IMR-90 (cell line): ENCODE measurements around the gene LRCOL1. TPM values are rescaled to one million over a fixed set of nuclear protein-coding genes. Genes with fewer than 3 reads are reported as not detected.

Experiments used
- ATAC-seq: fragments of 200-7000 bp; cut with Tn5 transposase; 2 replicates; pipeline ENCODE4 v1.9.1; 2020; ENCODE audit warnings: low read depth, mild to moderate bottlenecking, moderate library complexity
- BruUV-seq: library from RNA; stranded (reverse); fragments of 400-500 nt; replicated peaks from 2 replicates; lab custom pipeline; 2021; lab: Mats Ljungman, UMichigan
- CTCF ChIA-PET: fragments of 300-600 bp; formaldehyde crosslinking; extraction: SDS; loops from one replicate; lab custom pipeline; 2021; ENCODE audit warnings: antibody characterized with exemption; lab: Yijun Ruan, JAX
- POLR2A ChIA-PET: fragments of 300-600 bp; sonication (Branson Sonifier 250); formaldehyde crosslinking; loops from one replicate; lab custom pipeline; 2022; ENCODE audit warnings: antibody characterized with exemption; ENCODE audit not compliant: unreplicated experiment; lab: Charles Lee
- DNase-seq: peaks from one replicate; pipeline ENCODE4 v3.0.0; 2013
- H2AFZ ChIP-seq: replicated peaks from 2 replicates; pipeline ENCODE3; 2013; ENCODE audit warnings: low read length, mild to moderate bottlenecking; ENCODE audit not compliant: poor library complexity
- H2AK5ac ChIP-seq: 2 replicates; pipeline ENCODE4 v1.6.1; 2013; ENCODE audit warnings: low read depth, low read length, inconsistent platforms
- H2AK9ac ChIP-seq: replicated peaks from 2 replicates; pipeline ENCODE3; 2013; ENCODE audit warnings: mild to moderate bottlenecking, low read depth, low read length, moderate library complexity; ENCODE audit not compliant: poor library complexity
- H2BK120ac ChIP-seq: 2 replicates; pipeline ENCODE4 v1.6.1; 2013; ENCODE audit warnings: low read depth, low read length, inconsistent platforms
- H2BK15ac ChIP-seq: 3 replicates; pipeline ENCODE4 v1.6.1; 2013; ENCODE audit warnings: low read depth, low read length, inconsistent platforms
- H2BK20ac ChIP-seq: 2 replicates; pipeline ENCODE4 v1.6.1; 2013; ENCODE audit warnings: low read depth, mild to moderate bottlenecking, inconsistent platforms, low read length, moderate library complexity
- H2BK5ac ChIP-seq: 2 replicates; pipeline ENCODE4 v1.6.1; 2013; ENCODE audit warnings: mild to moderate bottlenecking, low read depth, low read length, inconsistent platforms; ENCODE audit not compliant: poor library complexity, severe bottlenecking
- H3K14ac ChIP-seq: replicated peaks from 2 replicates; pipeline ENCODE4 v1.6.1; 2013; ENCODE audit warnings: low read depth, low read length, inconsistent platforms
- H3K18ac ChIP-seq: 2 replicates; pipeline ENCODE4 v1.6.1; 2013; ENCODE audit warnings: low read depth, low read length, control low read depth
- H3K23ac ChIP-seq: 2 replicates; pipeline ENCODE4 v1.6.1; 2013; ENCODE audit warnings: low read depth, low read length, inconsistent platforms
- H3K27ac ChIP-seq: 2 replicates; pipeline ENCODE4 v1.5.1; 2013; ENCODE audit warnings: mild to moderate bottlenecking, control low read depth, low read length; ENCODE audit not compliant: insufficient read depth
- H3K27me3 ChIP-seq: 2 replicates; pipeline ENCODE4 v1.6.1; 2013; ENCODE audit warnings: low read length; ENCODE audit not compliant: control insufficient read depth, insufficient read depth
- H3K36me3 ChIP-seq: 2 replicates; pipeline ENCODE4 v1.6.1; 2013; ENCODE audit warnings: low read length, mixed read lengths; ENCODE audit not compliant: control insufficient read depth, insufficient read depth
- H3K4ac ChIP-seq: 2 replicates; pipeline ENCODE4 v1.6.1; 2013; ENCODE audit warnings: low read depth, low read length, inconsistent platforms
- H3K4me1 ChIP-seq: 2 replicates; pipeline ENCODE4 v1.6.1; 2013; ENCODE audit warnings: low read length, mixed read lengths; ENCODE audit not compliant: control insufficient read depth, insufficient read depth
- H3K4me2 ChIP-seq: 2 replicates; pipeline ENCODE4 v1.6.1; 2013; ENCODE audit warnings: low read depth, mild to moderate bottlenecking, control low read depth, low read length, moderate library complexity
- H3K4me3 ChIP-seq: 2 replicates; pipeline ENCODE4 v1.5.1; 2013; ENCODE audit warnings: low read depth, mild to moderate bottlenecking, control low read depth, low read length, moderate library complexity; ENCODE audit not compliant: insufficient read depth
- H3K56ac ChIP-seq: 2 replicates; pipeline ENCODE4 v1.6.1; 2013; ENCODE audit warnings: low read length, inconsistent platforms; ENCODE audit not compliant: insufficient read depth; ENCODE audit errors: extremely low read depth
- H3K79me1 ChIP-seq, 2 experiments: 2 replicates each; pipeline ENCODE4 v1.6.1; 2013; ENCODE audit warnings: low read length in 2 of 2, inconsistent platforms in 1 of 2, low read depth in 1 of 2
- H3K9ac ChIP-seq: 2 replicates; pipeline ENCODE4 v1.6.1; 2013; ENCODE audit warnings: low read depth, low read length, control low read depth
- H3K9me1 ChIP-seq: 2 replicates; pipeline ENCODE4 v1.6.1; 2013; ENCODE audit warnings: low read length, inconsistent platforms; ENCODE audit not compliant: insufficient read depth
- H3K9me3 ChIP-seq: 2 replicates; pipeline ENCODE4 v1.6.1; 2013; ENCODE audit warnings: low read length; ENCODE audit not compliant: control insufficient read depth, insufficient read depth
- H4K20me1 ChIP-seq: 2 replicates; pipeline ENCODE4 v1.6.1; 2013; ENCODE audit warnings: low read length, inconsistent platforms; ENCODE audit not compliant: insufficient read depth
- H4K5ac ChIP-seq: 2 replicates; pipeline ENCODE4 v1.6.1; 2013; ENCODE audit warnings: mild to moderate bottlenecking, low read depth, low read length, control low read depth
- H4K8ac ChIP-seq, 2 experiments: 2 replicates each; pipeline ENCODE4 v1.6.1; 2013; ENCODE audit warnings: low read depth in 2 of 2, low read length in 2 of 2, control low read depth in 1 of 2, inconsistent platforms in 1 of 2
- H4K91ac ChIP-seq: 2 replicates; pipeline ENCODE4 v1.6.1; 2013; ENCODE audit warnings: low read depth, low read length, inconsistent platforms; ENCODE audit not compliant: insufficient read depth
- BHLHE40 ChIP-seq: fragments of 150-350 bp; IDR thresholded peaks from 2 replicates; pipeline ENCODE4 v1.6.1; 2016; ENCODE audit warnings: mild to moderate bottlenecking, low read depth, low read length
- CEBPB ChIP-seq: IDR thresholded peaks from 2 replicates; pipeline ENCODE4 v1.6.1; 2012; ENCODE audit warnings: low read depth, low read length, improper control_type of control experiment
- CHD1 ChIP-seq: IDR thresholded peaks from 2 replicates; pipeline ENCODE4 v1.6.1; 2012; ENCODE audit warnings: low read depth, low read length, improper control_type of control experiment
- FOS ChIP-seq: fragments of 150-350 bp; IDR thresholded peaks from 2 replicates; pipeline ENCODE4 v1.6.1; 2016; ENCODE audit warnings: low read depth, low read length
- MAFK ChIP-seq: IDR thresholded peaks from 2 replicates; pipeline ENCODE4 v1.6.1; 2012; ENCODE audit warnings: low read depth, low read length, improper control_type of control experiment
- MAZ ChIP-seq: IDR thresholded peaks from 2 replicates; pipeline ENCODE4 v1.6.1; 2012; ENCODE audit warnings: low read depth, mild to moderate bottlenecking, low read length, improper control_type of control experiment, moderate library complexity, borderline replicate concordance
- MXI1 ChIP-seq: IDR thresholded peaks from 2 replicates; pipeline ENCODE4 v1.6.1; 2012; ENCODE audit warnings: low read depth, mild to moderate bottlenecking, low read length, moderate library complexity, borderline replicate concordance
- NFE2L2 ChIP-seq: fragments of 150-350 bp; IDR thresholded peaks from 2 replicates; pipeline ENCODE4 v1.6.1; 2016; ENCODE audit warnings: low read depth, mild to moderate bottlenecking, low read length
- POLR2A ChIP-seq: IDR thresholded peaks from 2 replicates; pipeline ENCODE4 v1.6.1; 2012; ENCODE audit warnings: mild to moderate bottlenecking, low read depth, low read length
- RAD21 ChIP-seq: IDR thresholded peaks from 2 replicates; pipeline ENCODE4 v1.6.1; 2012; ENCODE audit warnings: low read length, improper control_type of control experiment
- RCOR1 ChIP-seq: IDR thresholded peaks from 2 replicates; pipeline ENCODE4 v1.6.1; 2012; ENCODE audit warnings: mild to moderate bottlenecking, low read length, improper control_type of control experiment; ENCODE audit not compliant: insufficient replicate concordance
- RFX5 ChIP-seq: IDR thresholded peaks from 2 replicates; pipeline ENCODE4 v1.8.0; 2012; ENCODE audit warnings: low read depth, mild to moderate bottlenecking, low read length, moderate library complexity
- SMC3 ChIP-seq: fragments of 150-350 bp; IDR thresholded peaks from 2 replicates; pipeline ENCODE4 v1.6.1; 2016; ENCODE audit warnings: low read depth, mild to moderate bottlenecking, antibody characterized with exemption, low read length, moderate library complexity
- WGBS, 2 experiments: methylation state at CpG; one replicate each; pipeline versions ENCODE4 v1.1.5 to v1.1.7; 2013; ENCODE audit warnings: missing lambda C conversion rate in 2 of 2; ENCODE audit not compliant: insufficient read length in 1 of 2; ENCODE audit errors: extremely low coverage in 2 of 2; 5-methylcytosine and 5-hydroxymethylcytosine counted together
- dilution Hi-C: fragments of 300-500 bp; cut with HindIII; formaldehyde crosslinking; loops from one replicate; pipeline ENCODE4 v1.14.3; 2018; ENCODE audit warnings: low sequenced_read_pairs; ENCODE audit not compliant: unreplicated experiment
- in situ Hi-C: fragments of 300-500 bp; cut with MboI; formaldehyde crosslinking; loops from 3 replicates; pipeline ENCODE4 v1.14.3; 2019; ENCODE audit warnings: low sequenced_read_pairs, inconsistent platforms, mixed read lengths
- intact Hi-C: fragments of 100-400 bp; cut with micrococcal nuclease; formaldehyde crosslinking; loops from 2 replicates; pipeline ENCODE4 v1.10.0; 2022
- polyA plus RNA-seq, 3 experiments: library from polyadenylated mRNA; depleted of rRNA; stranded (reverse); fragments of >200 nt; gene quantifications; 2 replicates each; pipeline ENCODE4 v1.2.3, GENCODE V29; 2012; ENCODE audit warnings: low replicate concordance in 1 of 3
- total RNA-seq: library from RNA; depleted of rRNA; stranded (reverse); fragments of >200 nt; gene quantifications from 2 replicates; pipeline ENCODE4 v1.2.3, GENCODE V29; 2012
- TF ChIP-seq, protein P1 (sequence below): fragments of 150-350 bp; IDR thresholded peaks from 2 replicates; pipeline ENCODE4 v1.6.1; 2016; ENCODE audit warnings: low read depth, mild to moderate bottlenecking, low read length, moderate library complexity, borderline replicate concordance
- TF ChIP-seq, protein P2 (sequence below): fragments of 150-350 bp; IDR thresholded peaks from 2 replicates; pipeline ENCODE4 v1.6.1; 2017; ENCODE audit warnings: mild to moderate bottlenecking, antibody characterized with exemption, low read length, low read depth
- TF ChIP-seq, protein P3 (sequence below): conservative IDR thresholded peaks from 2 replicates; pipeline ENCODE4 v1.5.1; 2012; ENCODE audit warnings: mild to moderate bottlenecking, low read depth, low read length, improper control_type of control experiment

Gene LRCOL1
- total and polyA plus RNA-seq, 2 of the 4 experiments (the other 2 are of a cell fraction) = 1.0 TPM; not detected in 1

DNA sequence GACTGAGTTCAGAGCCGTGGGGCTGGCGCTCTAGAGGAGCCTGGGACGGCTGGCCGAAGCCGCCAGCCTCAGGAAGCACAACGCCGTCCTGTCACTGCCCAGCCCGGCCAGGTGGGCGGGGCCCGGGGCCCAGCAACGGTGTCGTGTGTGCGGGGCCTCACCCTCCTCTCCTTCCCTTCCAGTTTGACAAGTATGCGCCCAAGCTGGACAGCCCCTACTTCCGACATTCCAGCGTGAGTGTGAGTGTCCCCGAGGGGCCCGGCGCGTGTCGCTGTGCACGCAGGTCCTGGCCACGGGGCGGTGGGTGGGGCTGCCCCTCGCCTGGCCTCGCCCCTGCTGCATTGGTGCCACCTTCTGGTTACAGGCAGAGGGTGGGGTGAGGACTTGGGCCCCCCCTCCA is 38.3 kb downstream of the LRCOL1 start:
- H3K4me2 ChIP-seq = no peak overlapping the region
- H4K91ac ChIP-seq = no peak overlapping the region
- no peak overlapping the region for H2AFZ ChIP-seq
- H4K8ac ChIP-seq = no peak overlapping the region
- H3K14ac ChIP-seq = no peak overlapping the region
- H3K9ac ChIP-seq = no peak overlapping the region
- H3K56ac ChIP-seq = no peak overlapping the region
- H2AK5ac ChIP-seq = no peak overlapping the region
- DNase-seq (no peak), ATAC-seq (no peak)
- no TSS peak for BruUV-seq
- no peak overlapping the region for H3K4me3 ChIP-seq
- ChIA-PET POLR2A (no interaction called here), CTCF (no interaction called here)
- in situ Hi-C loops (no loop called here), dilution Hi-C loops (no loop called here), intact Hi-C loops (no loop called here)
- H2BK15ac ChIP-seq = no peak overlapping the region
- no peaks in the 10 kb centered on the region; a peak in 1 of 4 replicates for H3K79me1 ChIP-seq
- no peak overlapping the region for H3K23ac ChIP-seq
- H2AK9ac ChIP-seq = no peak overlapping the region
- no peak overlapping the region for H3K4ac ChIP-seq
- H2BK20ac ChIP-seq = no peak overlapping the region
- no peak overlapping the region for H2BK5ac ChIP-seq
- H3K27me3 ChIP-seq = no peaks in the 10 kb centered on the region
- H2BK120ac ChIP-seq = no peak overlapping the region
- no peak overlapping the region for H4K5ac ChIP-seq
- H3K36me3 ChIP-seq = peaks cover 20% of the 10 kb centered on the region
- H3K27ac ChIP-seq = no peak overlapping the region
- no peak overlapping the region for H3K18ac ChIP-seq
- no peaks in the 10 kb centered on the region for H3K9me1 ChIP-seq
- no peaks in the 10 kb centered on the region for H3K9me3 ChIP-seq
- TF ChIP-seq MAZ = no peak
- TF ChIP-seq MAFK = no peak
- TF ChIP-seq, protein P1, sequence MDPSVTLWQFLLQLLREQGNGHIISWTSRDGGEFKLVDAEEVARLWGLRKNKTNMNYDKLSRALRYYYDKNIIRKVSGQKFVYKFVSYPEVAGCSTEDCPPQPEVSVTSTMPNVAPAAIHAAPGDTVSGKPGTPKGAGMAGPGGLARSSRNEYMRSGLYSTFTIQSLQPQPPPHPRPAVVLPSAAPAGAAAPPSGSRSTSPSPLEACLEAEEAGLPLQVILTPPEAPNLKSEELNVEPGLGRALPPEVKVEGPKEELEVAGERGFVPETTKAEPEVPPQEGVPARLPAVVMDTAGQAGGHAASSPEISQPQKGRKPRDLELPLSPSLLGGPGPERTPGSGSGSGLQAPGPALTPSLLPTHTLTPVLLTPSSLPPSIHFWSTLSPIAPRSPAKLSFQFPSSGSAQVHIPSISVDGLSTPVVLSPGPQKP = no peak
- TF ChIP-seq CEBPB = no peak
- TF ChIP-seq, protein P2, sequence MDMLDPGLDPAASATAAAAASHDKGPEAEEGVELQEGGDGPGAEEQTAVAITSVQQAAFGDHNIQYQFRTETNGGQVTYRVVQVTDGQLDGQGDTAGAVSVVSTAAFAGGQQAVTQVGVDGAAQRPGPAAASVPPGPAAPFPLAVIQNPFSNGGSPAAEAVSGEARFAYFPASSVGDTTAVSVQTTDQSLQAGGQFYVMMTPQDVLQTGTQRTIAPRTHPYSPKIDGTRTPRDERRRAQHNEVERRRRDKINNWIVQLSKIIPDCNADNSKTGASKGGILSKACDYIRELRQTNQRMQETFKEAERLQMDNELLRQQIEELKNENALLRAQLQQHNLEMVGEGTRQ = no peak
- no peak for TF ChIP-seq SMC3
- TF ChIP-seq BHLHE40 = no peak
- no peak for TF ChIP-seq RCOR1
- TF ChIP-seq, protein P3, sequence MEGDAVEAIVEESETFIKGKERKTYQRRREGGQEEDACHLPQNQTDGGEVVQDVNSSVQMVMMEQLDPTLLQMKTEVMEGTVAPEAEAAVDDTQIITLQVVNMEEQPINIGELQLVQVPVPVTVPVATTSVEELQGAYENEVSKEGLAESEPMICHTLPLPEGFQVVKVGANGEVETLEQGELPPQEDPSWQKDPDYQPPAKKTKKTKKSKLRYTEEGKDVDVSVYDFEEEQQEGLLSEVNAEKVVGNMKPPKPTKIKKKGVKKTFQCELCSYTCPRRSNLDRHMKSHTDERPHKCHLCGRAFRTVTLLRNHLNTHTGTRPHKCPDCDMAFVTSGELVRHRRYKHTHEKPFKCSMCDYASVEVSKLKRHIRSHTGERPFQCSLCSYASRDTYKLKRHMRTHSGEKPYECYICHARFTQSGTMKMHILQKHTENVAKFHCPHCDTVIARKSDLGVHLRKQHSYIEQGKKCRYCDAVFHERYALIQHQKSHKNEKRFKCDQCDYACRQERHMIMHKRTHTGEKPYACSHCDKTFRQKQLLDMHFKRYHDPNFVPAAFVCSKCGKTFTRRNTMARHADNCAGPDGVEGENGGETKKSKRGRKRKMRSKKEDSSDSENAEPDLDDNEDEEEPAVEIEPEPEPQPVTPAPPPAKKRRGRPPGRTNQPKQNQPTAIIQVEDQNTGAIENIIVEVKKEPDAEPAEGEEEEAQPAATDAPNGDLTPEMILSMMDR = no peak
- no peak for TF ChIP-seq CHD1
- no peak for TF ChIP-seq FOS
- no peak for TF ChIP-seq RFX5
- TF ChIP-seq MXI1 = no peak
- TF ChIP-seq NFE2L2 = no peak
- TF ChIP-seq RAD21 = no peak
- TF ChIP-seq POLR2A = no peak
- no peaks in the 10 kb centered on the region; the same call in 1 of the 2 replicates for H4K20me1 ChIP-seq
- 87% methylated on average over 12 of the region's 26 CpGs; no CpG with 5 or more reads in 1 of the 2 experiments for WGBS, 2 experiments
- H3K4me1 ChIP-seq = no peaks in the 10 kb centered on the region
